Iris pigment epithelial cell (primary cell): Measurements from ENCODE around the gene TPM3.
"Not testable (repeated sequence)": the region's sequence is repeated elsewhere in the genome, so short reads cannot be mapped to it uniquely, and the experiment has no call there.

Experiments
- DNase-seq: peaks from one replicate; pipeline ENCODE4 v3.0.0-alpha.2; 2011; ENCODE audit warnings: low read depth

The TPM3 gene

GRCh38 chr1:154191990-154192461, at the start of gene TPM3:
Gene TPM3 (minus strand): TSS chr1:154192100. CDS start chr1:154192018, 82 bp downstream.
- no peak for DNase-seq

- DNase-seq = no peak
Observed at GRCh38 chr1:154240294-154240833, 48.5 kb upstream of the TPM3 start.

GRCh38 chr1:154239491-154239890, 47.6 kb upstream of the TPM3 start:
- DNase-seq = no peak

DNA sequence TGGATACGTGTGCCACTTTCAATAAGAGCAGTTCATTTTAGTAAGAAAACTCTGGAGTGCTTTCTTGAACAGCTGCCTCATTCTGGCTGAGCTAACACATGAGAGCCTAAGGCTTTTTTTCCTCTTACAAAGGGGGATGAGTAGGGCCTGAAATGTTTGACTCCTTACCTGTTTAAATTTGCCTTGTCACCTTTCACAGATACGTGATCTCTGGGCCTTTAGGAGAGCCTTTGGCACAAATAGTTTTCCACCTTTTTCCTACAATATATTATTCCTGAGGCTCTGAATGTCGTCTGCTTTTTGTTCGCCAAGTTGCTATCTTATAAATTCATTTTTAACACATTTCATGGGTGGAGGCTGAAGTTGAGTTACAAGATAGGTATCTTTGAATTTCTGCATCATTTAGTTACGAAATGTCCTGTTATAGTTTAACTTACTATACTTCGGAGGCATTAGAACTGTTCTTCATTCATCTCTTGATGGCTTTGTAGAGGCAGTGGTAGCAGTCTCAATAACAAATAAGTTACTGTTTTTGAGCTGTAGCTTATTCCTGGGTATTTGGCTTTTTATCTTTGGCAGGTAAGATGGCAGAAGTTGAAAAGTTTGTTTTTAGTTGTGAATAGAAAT, 46.1 kb upstream of the TPM3 start:
- no peak for DNase-seq

GRCh38 chr1:154237435-154237834, 45.5 kb upstream of the TPM3 start:
- DNase-seq = no peak

- DNase-seq = no peak
Observed at GRCh38 chr1:154236855-154237254, 45.0 kb upstream of the TPM3 start.

- DNase-seq = not testable (repeated sequence)
Observed at GRCh38 chr1:154233127-154233526, 41.2 kb upstream of the TPM3 start.

DNA sequence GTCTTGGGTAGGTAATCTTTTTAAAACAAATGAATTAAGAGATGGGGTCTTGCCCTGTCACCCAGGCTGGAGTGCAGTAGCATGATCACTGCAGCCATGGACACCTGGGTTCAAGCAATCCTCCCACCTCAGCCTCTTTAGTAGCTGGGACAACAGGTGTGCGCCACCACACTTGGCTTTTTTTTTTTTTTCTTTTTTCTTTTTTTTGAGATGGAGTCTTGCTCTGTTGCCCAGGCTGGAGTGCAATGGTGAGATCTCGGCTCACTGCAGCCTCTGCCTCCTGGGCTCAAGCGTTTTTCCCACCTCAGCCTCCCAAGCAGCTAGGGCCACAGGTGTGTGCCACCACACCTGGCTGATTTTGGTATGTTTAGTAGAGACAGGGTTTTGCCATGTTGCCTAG, 39.2 kb upstream of the TPM3 start:
- not testable (repeated sequence) for DNase-seq

GRCh38 chr1:154225370-154225769, 33.5 kb upstream of the TPM3 start:
- no peak for DNase-seq

DNA sequence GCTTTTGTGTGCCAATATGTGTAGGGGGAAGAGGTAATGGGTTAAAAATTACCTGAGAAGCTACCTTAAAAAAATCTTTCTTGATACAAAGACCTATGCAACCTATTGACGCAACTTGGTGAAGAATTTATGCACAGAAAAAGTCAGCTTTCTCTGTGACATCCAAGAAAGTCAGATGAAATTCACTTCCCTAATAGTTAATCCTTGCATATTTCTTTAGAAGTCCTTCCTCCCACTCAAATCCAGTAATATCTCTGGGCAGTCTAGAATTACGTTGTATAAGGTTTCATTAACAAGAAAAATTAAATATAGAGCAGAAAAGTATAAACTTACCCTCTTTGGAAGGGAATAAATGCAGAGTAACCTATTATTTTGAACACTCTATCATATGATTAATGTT, 31.7 kb upstream of the TPM3 start:
- DNase-seq = no peak

- DNase-seq = no peak
Observed at GRCh38 chr1:154222918-154223317, 31.0 kb upstream of the TPM3 start.

- no peak for DNase-seq
Observed at GRCh38 chr1:154222518-154222917, 30.6 kb upstream of the TPM3 start.

- DNase-seq = peak; percentile 83
Observed at GRCh38 chr1:154221278-154222001, 29.5 kb upstream of the TPM3 start.

DNA sequence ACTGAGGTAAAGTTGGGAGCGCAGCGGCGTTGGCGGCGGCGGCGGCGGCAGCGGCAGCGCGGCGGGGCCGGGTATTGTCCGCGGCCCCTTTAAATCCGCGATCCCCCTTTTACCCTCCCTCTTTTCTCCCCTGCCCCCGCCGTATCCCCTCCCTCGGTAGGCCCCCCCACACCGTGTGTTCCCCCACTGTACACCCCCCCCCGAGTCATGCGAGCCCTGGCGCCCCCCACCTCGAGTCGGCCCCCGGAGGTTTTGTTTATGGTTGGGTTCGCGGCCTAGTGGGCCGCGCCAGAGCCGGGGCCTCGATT, 29.0 kb upstream of the TPM3 start:
- DNase-seq = no peak

- DNase-seq = peak; percentile 100
Observed at GRCh38 chr1:154220071-154220969, 28.4 kb upstream of the TPM3 start, which contains the start of gene UBAP2L. Gene UBAP2L (plus strand): TSS chr1:154220955. CDS start chr1:154225124, 4,169 bp downstream.

GRCh38 chr1:154219541-154219940, 27.6 kb upstream of the TPM3 start:
- peak; percentile 56 for DNase-seq

DNA sequence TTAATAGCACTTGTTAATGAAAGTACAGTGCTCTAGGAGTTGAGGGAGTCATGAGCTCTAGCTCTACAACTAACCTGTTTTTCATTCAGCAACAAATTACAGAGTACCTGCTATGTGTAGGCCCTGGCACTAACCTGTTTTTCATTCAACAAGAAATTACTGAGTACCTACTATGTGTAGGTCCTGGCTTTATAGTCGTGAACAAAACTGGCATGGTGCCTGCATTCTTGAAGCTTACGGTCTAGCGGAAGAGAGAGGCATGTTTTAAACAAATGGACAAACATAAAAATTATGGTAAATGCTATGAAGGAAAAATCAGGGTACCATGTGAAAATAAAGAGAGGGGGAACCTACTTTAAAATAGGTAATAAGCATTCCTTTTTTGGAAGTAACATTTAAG, 26.6 kb upstream of the TPM3 start:
- DNase-seq = no peak

- peak; percentile 67 for DNase-seq
Observed at GRCh38 chr1:154213274-154213673, 21.4 kb upstream of the TPM3 start.

DNA sequence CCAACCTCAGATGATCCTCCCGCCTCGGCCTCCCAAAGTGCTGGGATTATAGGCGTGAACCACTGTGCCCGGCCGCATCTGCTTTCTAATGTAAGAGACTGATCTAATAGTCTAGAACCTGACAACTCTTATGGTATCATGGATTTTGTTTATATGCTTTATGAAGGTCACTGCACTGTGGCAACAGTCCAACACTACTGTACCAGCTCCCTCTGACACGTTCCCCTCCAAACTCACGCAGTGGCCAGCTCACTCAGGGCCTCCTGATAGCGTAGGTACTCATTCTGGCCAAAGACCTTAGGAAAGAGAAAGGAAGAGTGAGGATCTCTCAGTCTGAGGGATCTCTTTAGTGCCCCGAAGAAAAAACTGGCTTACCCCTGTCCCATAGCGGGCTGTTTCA, 20.2 kb upstream of the TPM3 start:
- DNase-seq = no peak

GRCh38 chr1:154208677-154209388, 16.9 kb upstream of the TPM3 start:
- no peak for DNase-seq

- no peak for DNase-seq
Observed at GRCh38 chr1:154207262-154207661, 15.4 kb upstream of the TPM3 start.

- peak; percentile 59 for DNase-seq
Observed at GRCh38 chr1:154206196-154206595, 14.3 kb upstream of the TPM3 start, which contains the start of gene CFAP141. Gene CFAP141 (minus strand): TSS chr1:154206333. CDS start chr1:154206307, 26 bp downstream.
